ENCODE results near the gene CSF3.

CSF3 gene

DNA sequence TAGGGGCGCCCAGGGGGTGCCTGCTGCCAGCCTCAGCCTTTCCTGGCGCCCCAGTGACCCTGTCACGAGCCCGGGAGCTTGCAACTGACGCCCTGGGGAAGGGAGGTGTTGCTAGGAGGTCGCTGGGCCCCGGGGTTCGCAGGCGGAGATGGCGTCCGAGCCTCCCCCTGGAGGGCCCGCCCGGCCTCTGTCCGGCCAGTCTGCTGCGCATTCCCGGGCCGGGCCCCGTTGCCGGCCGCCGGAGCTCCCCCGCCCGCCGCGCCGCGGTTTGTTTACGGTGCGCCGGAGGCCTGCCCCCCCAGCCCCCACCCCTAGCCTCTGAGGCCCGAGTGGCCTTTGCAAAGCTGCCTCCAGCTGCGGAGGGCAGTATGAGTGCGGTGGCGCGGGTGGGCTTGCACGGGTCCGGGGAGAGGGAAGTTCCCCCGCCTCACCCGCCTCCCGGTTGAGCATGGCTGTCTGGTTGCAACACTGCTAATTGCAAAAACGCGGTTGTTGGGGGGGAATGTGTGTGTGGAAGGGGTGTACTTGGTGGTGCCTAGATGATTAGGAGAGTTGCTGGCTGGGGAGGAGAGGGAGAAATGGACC lies 48.0 kb downstream of the CSF3 start:
- DNase-seq = no peak

DNA sequence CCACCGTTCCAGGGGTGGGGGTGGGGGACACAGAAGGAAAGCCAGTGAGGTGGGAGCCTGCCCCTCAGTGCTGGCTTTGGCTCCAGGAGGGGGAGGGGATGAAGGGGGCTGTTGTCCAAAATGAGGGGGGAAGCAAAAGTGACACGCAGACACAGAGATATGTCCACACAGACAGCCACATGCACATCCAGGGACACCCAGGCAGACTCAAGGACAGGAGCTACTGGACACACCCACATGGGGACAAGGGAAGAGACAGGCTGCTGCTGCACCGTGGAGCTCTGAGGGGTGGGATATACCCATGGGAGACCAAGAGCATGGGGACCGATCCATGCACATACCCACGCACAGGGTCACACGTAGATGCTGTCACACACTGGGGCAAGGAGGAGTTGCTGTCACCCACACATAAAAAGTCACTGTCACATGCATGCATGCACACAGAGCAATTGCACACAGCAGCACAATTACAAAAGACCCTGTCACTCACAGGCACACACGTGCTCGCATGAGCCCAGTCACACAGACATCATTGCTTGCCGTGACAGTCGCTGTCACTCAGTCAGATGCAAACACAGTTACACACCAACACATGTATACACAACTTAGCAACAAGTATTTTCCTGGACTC lies 48.8 kb downstream of the CSF3 start:
- DNase-seq = no peak

GRCh38 chr17:40064971-40065768 lies 49.9 kb downstream of the CSF3 start:
- no peak for DNase-seq

DNA sequence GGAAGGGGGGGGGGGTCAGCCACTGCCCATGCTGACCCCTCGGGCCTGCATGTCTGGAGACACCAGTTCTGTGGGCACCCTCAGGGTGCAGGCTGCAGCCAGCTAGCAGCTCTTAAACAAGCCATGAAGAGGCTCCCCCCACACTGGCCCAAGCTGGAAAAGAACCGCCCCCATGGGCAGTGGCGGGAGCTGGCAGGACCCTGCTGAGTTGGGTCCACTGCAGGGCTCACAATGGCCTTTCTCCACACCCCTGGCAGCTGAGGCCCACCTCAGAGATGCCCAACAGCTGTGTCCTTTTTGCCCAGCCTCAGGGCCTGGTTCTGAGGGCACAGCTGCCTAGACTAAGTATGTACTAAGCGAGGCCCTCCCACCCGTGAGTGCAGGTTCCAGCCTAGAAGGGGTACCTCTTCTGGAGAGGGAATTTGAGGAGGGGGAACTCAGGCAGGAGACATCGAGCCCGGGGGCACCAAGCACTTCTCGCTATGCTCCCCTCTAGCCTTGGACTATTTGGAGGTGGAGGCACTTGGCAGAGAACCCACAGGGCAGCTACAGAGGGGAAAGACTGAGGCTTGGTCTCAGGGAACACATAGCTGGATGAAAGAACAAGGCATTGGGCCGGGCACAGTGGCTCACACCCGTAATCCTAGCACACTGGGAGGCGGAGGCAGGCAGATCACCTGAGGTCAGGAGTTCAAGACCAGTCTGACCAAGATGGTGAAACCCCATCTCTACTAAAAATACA lies 50.7 kb downstream of the CSF3 start:
- DNase-seq = no peak
